Muscle layer of duodenum (tissue), 2 donors: ENCODE data around the gene TMEM94.

Source experiments
- H3K27ac ChIP-seq: one replicate; pipeline ENCODE4 v1.7.0; 2013; ENCODE audit warnings: mild to moderate bottlenecking, low read length
- H3K27me3 ChIP-seq: one replicate; pipeline ENCODE4 v1.7.0; 2013; ENCODE audit warnings: low read depth, mild to moderate bottlenecking, control low read depth, low read length
- H3K36me3 ChIP-seq, 2 donors: one replicate each; pipeline ENCODE4 v1.7.0; 2013; ENCODE audit warnings: low read length in 2 of 2, control low read depth in 1 of 2, mild to moderate bottlenecking in 1 of 2; ENCODE audit not compliant: insufficient read depth in 2 of 2, control insufficient read depth in 1 of 2
- H3K4me1 ChIP-seq, 2 donors: one replicate each; pipeline ENCODE4 v1.7.0; 2013; ENCODE audit warnings: low read length in 2 of 2, mild to moderate bottlenecking in 2 of 2, control low read depth in 1 of 2, moderate library complexity in 1 of 2; ENCODE audit not compliant: insufficient read depth in 2 of 2, control insufficient read depth in 1 of 2
- H3K4me3 ChIP-seq, 2 donors: one replicate each; pipeline ENCODE4 v1.7.0; 2013; ENCODE audit warnings: low read length in 2 of 2, low read depth in 1 of 2, mild to moderate bottlenecking in 1 of 2
- H3K9me3 ChIP-seq, 2 donors: one replicate each; pipeline ENCODE4 v1.7.0; 2013; ENCODE audit warnings: low read length in 2 of 2, control low read depth in 1 of 2, mild to moderate bottlenecking in 1 of 2; ENCODE audit not compliant: control insufficient read depth in 1 of 2
- donor health status: healthy.

TMEM94 gene

DNA sequence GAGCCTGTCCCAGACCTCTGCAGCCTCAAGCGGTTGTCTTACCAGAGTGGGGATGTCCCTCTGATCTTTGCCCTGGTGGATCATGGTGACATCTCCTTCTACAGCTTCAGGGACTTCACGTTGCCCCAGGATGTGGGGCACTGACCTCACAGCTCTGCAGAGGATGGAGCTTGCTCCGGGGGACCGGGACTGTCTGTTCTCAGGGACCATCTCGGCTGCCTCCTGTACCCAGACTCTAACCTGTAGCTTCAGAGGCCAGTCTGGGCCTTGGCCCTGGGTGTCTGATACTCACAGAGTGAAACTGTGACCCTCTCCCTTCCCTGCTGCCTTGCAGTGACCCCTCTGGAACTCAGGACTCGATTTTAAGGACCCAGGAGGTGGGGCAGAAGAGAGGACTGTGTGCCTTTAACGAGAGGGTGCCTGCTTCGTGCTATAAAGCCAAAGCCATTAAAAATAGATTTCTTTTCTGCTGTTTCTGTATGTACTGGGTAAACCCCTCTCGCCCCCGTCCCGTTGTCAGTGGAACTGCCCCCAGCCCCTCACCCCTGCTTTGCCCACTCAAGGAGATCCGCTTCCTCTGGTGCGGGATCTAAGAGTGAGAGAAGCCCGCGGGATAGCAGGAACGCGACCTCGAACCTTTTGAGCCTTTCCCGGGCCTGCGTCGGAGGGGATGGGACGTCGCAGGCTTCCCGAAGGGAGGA lies 68.0 kb downstream of the TMEM94 start:
- no peak overlapping the region for H3K27ac ChIP-seq
- no peaks in the 10 kb centered on the region for H3K9me3 ChIP-seq
- peak overlapping the region in 1 of 2 donors; percentile 80 for H3K4me3 ChIP-seq
- peaks cover 0 to 13% of the 10 kb centered on the region in 2 donors for H3K36me3 ChIP-seq
- no peaks in the 10 kb centered on the region for H3K27me3 ChIP-seq
- H3K4me1 ChIP-seq: peaks cover 3 to 19% of the 10 kb centered on the region in 2 donors

- Histone ChIP-seq H3K27ac (peak within 1 kb of the TSS; percentile 77), H3K36me3 (peaks cover 0 to 13% of the 10 kb centered on the region in 2 donors), H3K27me3 (no peaks in the 10 kb centered on the region), H3K9me3 (no peaks in the 10 kb centered on the region), H3K4me3 (peak within 1 kb of the TSS; percentile 53 to 80), H3K4me1 (peaks cover 3 to 19% of the 10 kb centered on the region in 2 donors)
These were observed 68.8 kb downstream of the TMEM94 start, which contains the start of gene LLGL2 for GRCh38 chr17:75524970-75525805. Gene LLGL2 (plus strand): TSS chr17:75525697. CDS start chr17:75543427, 17,730 bp downstream.

DNA sequence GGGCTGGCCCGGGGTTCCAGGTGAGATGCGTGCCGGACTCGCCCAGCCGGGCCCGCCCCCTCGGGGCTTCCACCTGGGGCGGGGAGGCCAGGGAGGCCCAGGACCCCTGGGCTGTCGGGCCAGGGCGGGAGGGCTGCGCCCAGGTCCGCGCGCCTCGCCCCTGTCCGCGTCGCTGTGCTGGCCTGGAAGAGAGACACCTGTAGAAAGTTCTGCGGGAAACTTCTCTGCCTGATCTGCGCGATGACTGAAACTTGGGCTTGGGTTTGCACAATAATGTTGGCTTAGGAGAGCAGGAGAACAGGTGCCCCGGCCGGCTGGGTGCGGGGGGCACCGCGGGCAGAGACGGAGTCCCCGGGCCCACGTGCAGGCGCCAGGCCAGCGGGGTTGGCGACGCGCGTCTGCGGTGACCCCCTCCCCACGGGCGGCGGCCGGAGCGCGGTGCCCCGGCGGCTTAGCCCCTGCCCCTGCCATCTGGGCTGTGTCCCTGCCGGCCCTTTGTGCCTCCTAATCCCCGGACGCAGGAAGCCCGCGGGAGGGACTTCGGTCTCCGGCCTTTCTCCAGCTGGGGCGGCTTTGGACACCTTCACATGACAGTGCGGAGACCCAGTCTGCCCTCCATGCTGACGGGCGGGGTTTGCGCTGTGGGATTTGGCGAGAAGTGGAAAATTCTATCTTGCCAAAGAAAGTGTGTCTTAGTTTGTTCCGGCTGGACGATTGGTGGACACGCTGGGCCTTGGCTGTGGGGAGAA lies 69.5 kb downstream of the TMEM94 start:
- H3K27me3 ChIP-seq: no peaks in the 10 kb centered on the region
- peaks cover 0 to 13% of the 10 kb centered on the region in 2 donors for H3K36me3 ChIP-seq
- H3K4me3 ChIP-seq: peak overlapping the region; percentile 53 to 67
- peaks cover 3 to 19% of the 10 kb centered on the region in 2 donors for H3K4me1 ChIP-seq
- peak overlapping the region; percentile 77 for H3K27ac ChIP-seq
- no peaks in the 10 kb centered on the region for H3K9me3 ChIP-seq

GRCh38 chr17:75526555-75527270 lies 70.3 kb downstream of the TMEM94 start:
- peak overlapping the region; percentile 77 for H3K27ac ChIP-seq
- H3K27me3 ChIP-seq: no peaks in the 10 kb centered on the region
- peaks cover 3 to 19% of the 10 kb centered on the region in 2 donors for H3K4me1 ChIP-seq
- H3K4me3 ChIP-seq: peak overlapping the region; percentile 53 to 67
- H3K36me3 ChIP-seq: peaks cover 0 to 8% of the 10 kb centered on the region in 2 donors
- H3K9me3 ChIP-seq: no peaks in the 10 kb centered on the region

DNA sequence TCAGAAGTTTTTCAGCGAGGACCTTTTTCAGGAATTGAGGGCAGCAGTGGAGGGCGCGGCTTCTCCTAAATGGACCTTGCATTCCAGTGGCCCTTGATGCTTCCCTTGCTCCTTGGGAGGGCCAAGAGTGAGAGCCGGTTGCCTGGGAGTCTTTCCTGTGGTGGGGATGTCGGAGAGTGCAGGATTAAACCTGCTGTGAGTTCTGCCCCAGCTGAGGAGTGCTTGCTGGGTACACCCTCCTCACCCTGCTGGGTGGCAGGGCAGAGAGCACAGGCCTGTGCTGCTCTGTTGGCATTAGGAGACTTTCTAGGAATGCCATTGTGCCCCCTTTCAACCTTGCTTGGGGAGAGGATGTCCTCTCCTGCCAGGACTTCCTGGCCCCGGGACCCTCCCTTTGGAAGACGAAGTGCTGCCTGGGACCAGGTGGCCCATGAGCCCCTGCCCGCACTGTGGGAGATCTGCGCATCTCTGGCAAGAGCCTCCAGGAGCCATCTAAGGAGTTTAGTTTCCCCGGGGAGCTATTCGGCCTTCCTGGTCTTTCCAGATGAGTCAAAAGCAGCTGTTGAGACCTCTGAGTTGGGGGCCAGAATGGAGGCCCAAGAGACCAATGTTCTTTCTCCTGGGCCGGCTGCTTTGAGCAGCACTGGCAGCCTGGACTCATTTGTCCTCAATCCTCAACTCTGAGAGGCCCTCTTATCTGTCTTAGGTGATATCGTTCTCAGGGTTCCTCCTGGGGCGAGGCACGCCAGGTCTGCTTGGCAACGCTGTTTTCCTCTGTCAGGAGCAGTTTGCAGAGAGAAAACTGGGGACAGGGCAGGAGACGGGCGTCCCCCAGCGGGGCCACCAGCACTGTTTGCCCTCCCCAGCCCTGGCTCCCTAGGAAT lies 74.6 kb downstream of the TMEM94 start:
- H3K4me3 ChIP-seq: no peak overlapping the region
- H3K9me3 ChIP-seq: no peaks in the 10 kb centered on the region
- no peaks in the 10 kb centered on the region for H3K27me3 ChIP-seq
- H3K27ac ChIP-seq: no peak overlapping the region
- H3K4me1 ChIP-seq: peaks cover 3 to 6% of the 10 kb centered on the region in 2 donors
- H3K36me3 ChIP-seq: no peaks in the 10 kb centered on the region

- Histone ChIP-seq H3K36me3 (no peaks in the 10 kb centered on the region), H3K4me3 (no peak overlapping the region), H3K9me3 (no peaks in the 10 kb centered on the region), H3K4me1 (peaks cover 0 to under 1% of the 10 kb centered on the region in 2 donors), H3K27me3 (no peaks in the 10 kb centered on the region), H3K27ac (no peak overlapping the region)
These were observed 75.3 kb downstream of the TMEM94 start for GRCh38 chr17:75531721-75532072.

- H3K4me3 ChIP-seq: no peak overlapping the region
- H3K4me1 ChIP-seq: no peaks in the 10 kb centered on the region
- peak overlapping the region; percentile 60 for H3K27ac ChIP-seq
- no peaks in the 10 kb centered on the region for H3K9me3 ChIP-seq
- no peaks in the 10 kb centered on the region for H3K27me3 ChIP-seq
- no peaks in the 10 kb centered on the region for H3K36me3 ChIP-seq
These were observed 78.7 kb downstream of the TMEM94 start for GRCh38 chr17:75535119-75535537.

DNA sequence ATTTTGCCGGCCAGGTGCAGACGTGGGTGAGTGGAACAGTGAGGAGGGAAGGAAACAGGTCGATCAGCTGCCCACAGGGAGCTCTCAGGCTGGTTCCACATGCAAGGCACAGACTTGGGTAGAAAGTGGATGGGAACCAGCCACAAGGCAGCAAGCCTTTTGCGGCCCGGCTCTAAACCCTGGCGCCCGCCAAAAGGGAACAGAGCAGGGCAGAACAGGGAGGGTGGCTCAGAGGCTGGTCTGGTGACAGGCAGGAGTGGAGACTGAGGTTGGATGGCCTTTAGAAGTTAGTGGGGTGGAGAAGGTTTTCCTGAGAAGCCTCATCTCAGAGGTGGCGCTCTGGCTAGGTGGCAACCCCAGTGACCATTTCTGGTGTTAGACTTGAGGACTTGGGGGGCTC lies 79.4 kb downstream of the TMEM94 start:
- Histone ChIP-seq H3K27ac (no peak overlapping the region), H3K27me3 (no peaks in the 10 kb centered on the region), H3K36me3 (no peaks in the 10 kb centered on the region), H3K4me3 (no peak overlapping the region), H3K4me1 (no peaks in the 10 kb centered on the region), H3K9me3 (no peaks in the 10 kb centered on the region)

GRCh38 chr17:75536366-75536765 lies 79.9 kb downstream of the TMEM94 start:
- H3K4me3 ChIP-seq: no peak overlapping the region
- H3K27ac ChIP-seq: no peak overlapping the region
- H3K4me1 ChIP-seq: no peaks in the 10 kb centered on the region
- no peaks in the 10 kb centered on the region for H3K27me3 ChIP-seq
- no peaks in the 10 kb centered on the region for H3K36me3 ChIP-seq
- H3K9me3 ChIP-seq: no peaks in the 10 kb centered on the region
